AG09319 (cell line): ENCODE results near the gene WDR27.

Experiments
- DNase-seq: peaks from one replicate; pipeline ENCODE4 v3.0.0-alpha.2; 2010; ENCODE audit warnings: low read depth; ENCODE audit errors: extremely low read depth
- CTCF ChIP-seq: IDR thresholded peaks from 2 replicates; pipeline ENCODE4 v1.5.1; 2011; ENCODE audit warnings: low read depth, mild to moderate bottlenecking, inconsistent platforms, low read length, moderate library complexity

The WDR27 gene

DNA sequence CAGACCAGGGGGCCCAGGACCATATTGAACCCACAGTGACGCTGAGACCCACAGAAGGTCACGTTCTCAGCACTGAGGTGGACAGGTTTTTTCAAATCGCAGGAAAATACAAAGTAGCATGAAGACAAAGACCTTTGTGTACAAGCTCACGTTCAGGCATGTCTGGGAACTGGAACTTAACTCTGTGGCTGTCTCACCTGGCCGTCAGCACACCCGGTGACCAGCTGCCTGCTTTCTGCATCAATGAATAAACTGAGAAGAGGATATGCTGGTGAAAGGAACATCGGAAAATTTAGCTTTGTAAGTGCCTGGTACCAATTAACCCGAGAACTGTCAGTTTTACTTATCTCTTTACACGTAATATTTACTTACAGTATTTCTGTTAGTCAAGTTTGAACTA lies 36.5 kb downstream of the WDR27 start:
- no peak for DNase-seq
- TF ChIP-seq CTCF, result no peak

GRCh38 chr6:169664227-169664626 lies 37.6 kb downstream of the WDR27 start:
- no peak for TF ChIP-seq CTCF
- DNase-seq, result no peak

DNA sequence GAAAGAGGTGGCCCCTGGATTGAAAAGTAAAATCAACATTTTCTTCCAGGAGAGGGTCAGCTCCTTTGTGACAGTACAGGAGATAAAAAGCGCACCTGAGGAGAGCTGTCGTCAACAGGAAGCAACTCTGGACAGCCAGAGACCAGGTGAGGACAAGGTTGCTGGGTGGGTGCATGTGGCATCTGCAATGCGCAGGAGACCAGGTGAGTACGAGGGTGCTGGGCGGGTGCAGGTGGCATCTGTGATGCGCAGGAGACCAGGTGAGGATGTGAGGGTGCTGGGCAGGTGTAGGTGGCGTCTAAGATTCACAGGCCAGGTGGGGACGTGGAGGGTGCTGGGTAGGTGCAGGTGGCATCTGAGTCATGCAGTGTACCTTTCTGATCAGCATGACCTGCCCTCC lies 38.4 kb downstream of the WDR27 start:
- no peak for TF ChIP-seq CTCF
- DNase-seq, result no peak

- DNase-seq, result no peak
- no peak for TF ChIP-seq CTCF
Observed at GRCh38 chr6:169661391-169661756, 40.5 kb downstream of the WDR27 start.

DNA sequence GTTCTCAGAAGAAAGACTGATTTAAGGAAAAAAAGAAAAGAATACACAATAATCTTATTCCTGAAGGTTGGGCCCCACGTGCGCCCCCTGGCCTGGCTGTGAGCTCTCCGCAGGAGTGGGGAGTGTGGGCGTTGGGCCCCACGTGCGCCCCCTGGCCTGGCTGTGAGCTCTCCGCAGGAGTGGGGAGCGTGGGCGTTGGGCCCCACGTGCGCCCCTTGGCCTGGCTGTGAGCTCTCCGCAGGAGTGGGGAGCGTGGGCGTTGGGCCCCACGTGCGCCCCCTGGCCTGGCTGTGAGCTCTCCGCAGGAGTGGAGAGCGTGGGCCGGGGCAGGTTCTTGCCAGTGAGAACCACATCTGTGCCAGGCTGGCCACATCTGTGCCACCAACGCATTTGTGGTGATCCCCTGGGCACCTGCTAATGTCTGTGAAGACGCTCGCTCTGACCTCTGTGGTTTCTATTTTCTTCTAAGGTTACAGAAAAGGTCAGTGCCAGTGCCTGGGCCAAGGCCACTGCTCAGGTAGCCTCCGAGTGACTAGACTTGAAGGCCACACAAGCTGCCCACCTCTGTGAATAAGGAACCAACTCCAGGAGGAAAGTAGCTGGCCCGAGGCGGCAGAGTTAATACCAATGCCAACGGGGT lies 41.0 kb downstream of the WDR27 start:
- no peak for TF ChIP-seq CTCF
- DNase-seq, result no peak

GRCh38 chr6:169659820-169660610 lies 41.8 kb downstream of the WDR27 start:
- DNase-seq, result no peak
- TF ChIP-seq CTCF, result no peak

GRCh38 chr6:169657284-169657610 lies 44.6 kb downstream of the WDR27 start:
- DNase-seq, result no peak
- no peak for TF ChIP-seq CTCF
